Activated T-cell treated with anti-CD3 and anti-CD28 coated beads for 4 hours (primary cell): ENCODE measurements around the gene SH2B2.
"Not testable (repeated sequence)": the region's sequence is repeated elsewhere in the genome, so short reads cannot be mapped to it uniquely, and the experiment has no call there.

Experiments
- DNase-seq: peaks from one replicate; pipeline ENCODE4 v3.0.0-alpha.2; 2020

Gene SH2B2

DNA sequence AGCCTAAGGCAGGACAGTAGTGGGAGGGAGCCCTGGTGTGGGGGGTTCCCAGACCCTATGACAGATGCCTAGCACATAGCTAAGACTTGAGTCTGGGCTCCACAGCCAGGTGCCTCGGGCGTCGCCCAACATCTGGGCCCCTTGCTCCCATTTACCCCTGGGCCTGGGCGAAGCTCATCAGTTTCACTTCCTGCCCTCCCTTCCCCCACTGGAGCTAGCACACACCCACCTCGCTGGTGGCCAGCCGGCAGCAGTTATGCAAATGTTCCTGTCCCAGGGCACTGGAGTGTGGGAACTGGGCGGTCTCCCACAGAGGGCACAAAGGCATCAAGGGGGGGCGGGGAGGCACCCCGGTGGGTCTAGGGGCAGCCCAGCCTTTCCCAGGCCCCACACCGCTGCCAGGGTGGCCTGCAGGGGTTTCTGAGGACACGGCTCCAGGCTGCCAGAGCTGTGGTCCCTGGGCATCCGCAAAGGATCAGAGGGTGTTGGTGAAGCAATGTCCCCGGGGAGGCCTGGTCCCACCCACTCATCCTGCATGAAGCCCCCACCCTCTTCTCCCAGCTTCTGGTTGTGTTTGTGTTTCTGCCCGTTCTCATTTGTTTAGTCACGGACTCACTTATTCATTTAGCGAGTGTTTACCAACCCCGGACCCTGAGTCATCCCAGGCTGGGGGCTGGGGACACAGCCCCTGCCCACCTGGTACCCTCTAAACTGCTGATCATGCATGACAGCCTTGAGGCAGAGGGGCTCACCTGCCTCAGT lies 20.4 kb downstream of the SH2B2 start:
- DNase-seq, result no peak

DNA sequence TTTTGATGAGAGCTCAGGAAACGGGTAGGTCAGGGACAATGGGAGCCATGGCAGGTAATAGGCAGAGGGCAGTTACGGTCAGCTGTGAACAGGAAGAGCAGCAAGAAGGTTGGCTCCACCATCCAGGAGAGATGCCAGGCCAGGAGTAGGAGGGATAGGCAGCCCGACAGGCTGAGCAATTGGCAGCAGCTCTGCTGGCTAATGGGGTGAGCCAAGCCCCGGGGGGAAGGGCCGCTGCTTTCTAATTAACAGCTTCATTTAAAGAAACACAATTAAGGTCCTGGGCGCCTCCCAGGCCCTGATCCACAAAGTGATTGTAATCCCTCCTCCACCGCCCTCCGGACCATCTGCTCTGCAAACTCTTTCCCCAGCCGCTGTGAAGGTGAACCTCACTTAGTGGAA lies 23.7 kb downstream of the SH2B2 start:
- DNase-seq, result no peak

DNA sequence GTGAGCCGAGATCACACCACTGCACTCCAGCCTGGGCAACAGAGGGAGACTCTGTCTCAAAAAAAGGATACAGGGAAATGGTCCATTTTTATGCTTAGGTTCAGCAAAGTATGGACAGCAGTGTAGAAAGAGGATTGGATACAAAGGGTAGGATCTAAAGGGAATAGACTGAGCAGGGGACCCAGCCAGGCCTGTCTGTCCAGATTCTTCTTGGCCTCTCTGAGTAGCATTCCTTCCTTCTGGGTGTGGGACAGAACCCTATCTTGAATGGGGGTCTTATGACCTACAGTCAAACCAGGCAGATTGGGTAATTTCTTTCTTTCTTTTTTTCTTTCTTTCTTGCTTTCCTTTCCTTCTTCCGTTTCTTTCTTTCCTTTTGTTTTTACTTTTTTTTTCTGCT lies 25.6 kb downstream of the SH2B2 start:
- no peak for DNase-seq

DNA sequence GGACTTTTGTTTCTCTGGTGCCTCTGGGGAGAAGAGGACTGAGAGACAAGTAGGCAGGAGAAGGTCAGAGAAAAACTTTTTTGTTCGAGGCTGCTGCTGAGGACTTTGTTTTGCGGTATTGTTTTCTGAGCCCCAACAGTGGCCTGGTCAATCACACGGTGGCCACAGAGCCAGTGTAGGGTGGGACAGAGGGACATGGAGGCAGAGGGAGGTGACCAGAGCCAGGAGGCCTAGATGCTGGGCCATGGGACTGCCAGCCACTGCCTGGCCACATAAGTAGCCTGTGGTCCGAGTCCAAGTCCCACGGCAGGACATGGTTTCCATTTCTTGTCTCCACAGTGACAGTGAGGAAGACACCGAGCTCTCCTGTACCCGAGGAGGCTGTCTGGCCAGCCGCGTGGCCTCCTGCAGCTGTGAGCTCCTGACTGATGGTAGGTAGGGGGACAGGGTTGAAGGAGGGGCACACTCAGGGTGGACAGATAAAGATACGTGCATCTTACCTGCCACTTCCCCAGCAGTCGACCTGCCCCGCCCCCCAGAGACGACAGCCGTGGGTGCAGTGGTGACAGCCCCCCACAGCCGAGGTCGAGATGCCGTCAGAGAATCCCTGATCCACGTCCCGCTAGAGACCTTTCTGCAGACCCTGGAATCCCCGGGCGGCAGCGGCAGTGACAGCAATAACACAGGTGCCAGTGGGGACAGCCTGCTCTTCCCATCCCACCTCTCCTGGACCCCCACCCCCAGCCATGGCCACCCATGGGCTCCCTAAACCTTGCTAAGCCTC lies 27.5 kb downstream of the SH2B2 start:
- no peak for DNase-seq

DNA sequence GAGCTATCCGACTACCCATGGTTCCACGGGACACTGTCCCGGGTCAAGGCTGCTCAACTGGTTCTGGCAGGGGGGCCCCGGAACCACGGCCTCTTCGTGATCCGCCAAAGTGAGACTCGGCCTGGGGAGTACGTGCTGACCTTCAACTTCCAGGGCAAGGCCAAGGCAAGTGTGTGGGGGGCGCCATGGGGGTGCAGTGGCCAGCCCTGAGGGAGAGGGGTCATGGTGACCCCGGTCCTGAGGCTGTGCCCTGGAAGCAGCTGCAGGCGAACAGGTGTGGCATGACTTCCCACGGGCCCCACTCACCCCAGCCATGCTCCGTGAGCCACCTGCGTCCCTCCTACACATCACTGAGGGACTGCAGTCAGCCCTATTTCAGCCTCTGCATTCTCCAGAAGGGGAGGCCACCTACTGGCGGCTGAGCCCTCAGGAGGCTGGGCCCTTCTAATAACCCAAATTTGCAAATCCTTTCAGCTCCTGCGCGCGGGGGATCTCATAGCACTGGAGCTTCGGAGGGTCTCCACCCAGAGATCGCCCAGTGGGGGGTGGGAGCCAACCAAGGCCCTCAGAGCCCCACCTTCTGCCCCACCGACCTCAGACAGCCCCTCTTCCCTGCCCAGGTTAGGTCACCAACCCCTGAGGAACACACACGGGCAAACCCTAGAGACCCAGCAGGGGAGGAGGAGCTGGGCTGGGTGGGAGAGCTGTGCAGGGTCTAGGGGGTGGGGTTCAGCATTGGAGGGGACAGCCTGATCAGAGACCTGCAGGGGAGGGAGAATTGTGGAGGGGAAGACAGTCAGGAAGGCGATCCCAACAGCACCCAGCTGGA lies 30.8 kb downstream of the SH2B2 start:
- no peak for DNase-seq

DNA sequence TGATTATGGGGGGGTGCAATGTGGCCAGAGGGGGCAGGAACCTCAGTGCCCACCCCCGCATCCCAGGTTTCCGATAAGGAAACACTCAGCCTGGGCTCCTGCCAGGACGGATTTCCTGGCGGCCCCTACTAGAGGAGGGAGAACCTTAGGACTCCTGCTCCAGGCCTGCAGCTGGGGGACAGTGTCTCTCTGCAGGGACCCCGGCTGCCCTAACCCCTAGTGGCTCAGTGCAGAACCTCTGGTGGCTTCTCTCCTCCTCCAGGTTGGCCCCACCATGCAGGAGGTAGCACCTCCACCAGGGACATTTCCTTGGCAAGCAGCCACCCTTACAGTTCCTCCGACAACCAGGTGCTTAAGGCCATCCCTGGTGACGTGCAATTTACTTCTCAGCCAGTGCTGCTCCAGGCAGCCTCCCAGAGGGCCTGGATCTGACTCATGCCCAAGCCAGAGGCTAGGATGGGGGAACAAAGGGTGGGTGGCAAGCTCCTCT lies 31.9 kb downstream of the SH2B2 start:
- DNase-seq, result no peak

DNA sequence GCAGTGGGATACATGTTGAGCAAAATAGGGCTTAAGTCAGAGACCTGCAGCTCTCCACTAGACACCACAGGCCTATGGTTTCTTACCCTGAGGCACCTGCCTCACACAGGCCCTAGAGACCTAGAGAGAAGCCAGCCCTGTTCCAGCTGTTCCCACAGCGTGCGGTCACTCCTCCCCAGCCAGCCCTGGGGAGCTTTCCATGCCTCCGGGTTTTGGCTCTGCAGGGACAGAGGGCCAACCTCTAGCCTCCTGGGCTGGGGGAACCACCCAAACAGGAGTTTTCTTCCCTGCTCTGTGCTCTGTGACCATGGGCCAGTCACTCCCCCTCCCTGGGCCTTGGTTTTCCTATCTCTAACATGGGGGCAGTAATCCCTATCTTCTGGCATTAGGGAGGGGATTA lies 33.0 kb downstream of the SH2B2 start:
- DNase-seq, result no peak

DNA sequence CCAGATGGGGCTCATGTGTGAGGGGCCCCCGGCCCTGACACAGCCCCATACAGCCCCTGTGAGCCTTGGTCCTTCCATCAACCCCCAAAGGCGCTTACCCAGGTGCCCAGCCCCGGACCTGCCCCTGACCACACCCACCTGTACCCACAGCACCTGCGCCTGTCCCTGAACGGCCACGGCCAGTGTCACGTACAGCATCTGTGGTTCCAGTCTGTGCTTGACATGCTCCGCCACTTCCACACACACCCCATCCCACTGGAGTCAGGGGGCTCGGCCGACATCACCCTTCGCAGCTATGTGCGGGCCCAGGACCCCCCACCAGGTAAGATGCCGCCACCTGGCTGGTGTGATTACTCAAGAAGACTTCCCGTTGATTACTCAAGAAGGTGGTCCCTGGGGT lies 33.5 kb downstream of the SH2B2 start:
- no peak for DNase-seq

DNA sequence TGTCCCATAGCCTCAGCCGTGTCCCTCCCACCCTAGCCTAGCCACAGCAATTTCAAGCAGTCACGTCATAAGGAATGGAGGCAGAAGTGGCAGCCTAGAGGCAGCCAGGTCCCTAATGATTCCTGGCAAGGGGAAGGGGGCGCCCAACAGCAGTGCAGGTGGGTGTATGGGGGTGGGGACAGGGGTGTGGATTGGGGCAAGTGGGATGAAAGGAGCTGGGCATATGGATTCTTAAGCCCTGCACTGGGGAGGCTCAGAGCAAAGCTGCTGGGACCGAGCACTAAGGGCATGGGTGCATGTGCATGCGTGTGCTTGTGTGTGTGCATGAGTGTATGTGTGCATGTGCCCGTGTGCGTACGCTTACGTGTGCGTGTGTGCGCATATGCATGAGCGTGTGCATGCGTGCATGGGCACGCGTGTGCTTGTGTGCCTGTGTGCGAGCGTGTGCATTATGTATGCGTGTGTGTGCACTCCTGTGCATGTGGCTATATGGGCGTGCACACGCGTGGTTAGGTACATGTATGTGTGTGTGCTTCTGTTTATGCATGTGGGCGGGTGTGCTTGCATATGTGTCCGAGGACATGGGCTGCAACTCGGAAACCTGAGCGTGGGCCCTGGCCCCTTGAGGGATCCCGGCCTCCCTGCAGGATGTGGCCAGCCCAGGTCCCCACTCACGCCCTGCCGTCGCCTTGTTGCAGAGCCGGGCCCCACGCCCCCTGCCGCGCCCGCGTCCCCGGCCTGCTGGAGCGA lies 34.1 kb downstream of the SH2B2 start:
- no peak for DNase-seq

DNA sequence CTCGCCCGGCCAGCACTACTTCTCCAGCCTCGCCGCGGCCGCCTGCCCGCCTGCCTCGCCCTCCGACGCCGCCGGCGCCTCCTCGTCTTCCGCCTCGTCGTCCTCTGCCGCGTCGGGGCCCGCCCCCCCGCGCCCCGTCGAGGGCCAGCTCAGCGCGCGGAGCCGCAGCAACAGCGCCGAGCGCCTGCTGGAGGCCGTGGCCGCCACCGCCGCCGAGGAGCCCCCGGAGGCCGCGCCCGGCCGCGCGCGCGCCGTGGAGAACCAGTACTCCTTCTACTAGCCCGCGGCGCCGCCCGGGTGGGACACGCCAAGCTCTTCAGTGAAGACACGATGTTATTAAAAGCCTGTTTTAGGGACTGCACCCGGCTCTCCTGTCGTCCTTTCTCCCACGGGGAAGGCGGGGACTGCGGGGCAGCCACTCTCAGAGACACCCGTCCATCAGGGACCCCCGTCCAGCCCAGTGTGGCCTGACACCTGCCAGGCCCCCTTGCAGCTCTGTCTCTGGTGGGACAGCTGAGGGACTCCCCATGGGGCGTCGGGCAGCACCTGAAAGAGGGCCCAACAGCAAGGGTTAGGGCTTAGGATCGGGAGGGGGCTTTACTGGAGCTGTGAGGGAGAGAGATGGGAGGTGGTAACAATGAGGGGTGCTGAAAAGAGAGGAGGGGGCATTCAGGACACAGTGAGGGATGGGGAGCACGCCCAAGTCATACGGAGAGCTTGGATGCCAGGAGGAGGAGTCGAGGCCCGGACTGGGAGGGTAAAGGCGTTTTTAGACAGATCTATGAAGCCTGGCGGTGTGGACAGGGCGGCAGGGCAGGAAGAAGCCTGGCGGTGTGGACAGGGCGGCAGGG lies 34.9 kb downstream of the SH2B2 start:
- no peak for DNase-seq

DNA sequence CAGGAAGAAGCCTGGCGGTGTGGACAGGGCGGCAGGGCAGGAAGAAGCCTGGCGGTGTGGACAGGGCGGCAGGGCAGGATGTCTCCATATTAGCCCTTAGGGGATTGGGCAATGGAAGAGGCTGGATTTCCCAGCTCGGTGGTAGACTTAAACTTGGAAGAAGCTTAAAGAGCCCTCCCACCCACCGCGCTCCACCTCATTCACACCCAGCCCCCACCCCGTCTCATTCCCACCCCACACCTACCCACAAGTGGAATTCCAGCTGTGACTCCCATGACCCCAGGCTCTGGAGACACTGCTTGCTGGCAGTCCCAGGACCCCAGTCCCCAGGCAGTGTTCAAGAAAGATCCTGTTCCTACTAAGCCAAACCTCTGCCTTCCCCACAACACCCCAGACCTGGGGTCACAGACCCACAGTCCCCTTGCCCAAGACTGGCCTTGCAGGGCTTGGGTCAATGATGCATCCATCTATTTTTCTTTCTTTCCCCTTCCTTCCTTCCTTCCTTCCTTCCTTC lies 35.6 kb downstream of the SH2B2 start:
- no peak for DNase-seq

DNA sequence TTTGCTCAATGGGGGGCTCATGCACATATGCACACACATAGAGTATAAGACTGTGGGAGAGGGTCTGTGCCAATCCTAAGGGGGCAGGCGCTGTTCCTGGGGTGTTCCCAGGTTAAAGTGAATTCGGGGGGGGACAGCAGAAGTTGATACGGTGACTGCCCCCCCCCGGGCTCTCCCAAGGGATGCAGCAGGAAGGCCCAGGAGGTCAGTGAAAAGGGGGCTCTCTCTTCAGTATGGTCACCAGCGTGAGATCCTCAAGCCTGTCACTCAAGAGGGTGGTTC lies 37.2 kb downstream of the SH2B2 start:
- DNase-seq, result no peak

DNA sequence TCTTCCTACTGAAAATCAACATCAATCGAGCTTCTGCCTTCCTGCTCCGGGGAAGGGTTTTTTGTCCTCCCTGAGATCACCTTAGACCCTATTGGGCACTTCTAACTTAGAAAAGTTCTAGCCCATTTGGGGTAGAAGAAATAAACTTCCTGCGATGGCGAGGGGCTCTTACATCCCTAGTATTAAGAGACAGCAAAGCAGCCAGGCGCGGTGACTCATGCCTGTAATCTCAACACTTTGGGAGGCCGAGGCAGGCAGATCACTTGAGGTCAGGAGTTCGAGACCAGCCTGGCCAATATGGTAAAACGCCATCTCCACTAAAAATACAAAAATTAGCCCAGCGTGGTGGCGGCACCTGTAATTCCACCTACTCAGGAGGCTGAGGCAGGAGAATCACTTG lies 38.4 kb downstream of the SH2B2 start:
- DNase-seq, result not testable (repeated sequence)

DNA sequence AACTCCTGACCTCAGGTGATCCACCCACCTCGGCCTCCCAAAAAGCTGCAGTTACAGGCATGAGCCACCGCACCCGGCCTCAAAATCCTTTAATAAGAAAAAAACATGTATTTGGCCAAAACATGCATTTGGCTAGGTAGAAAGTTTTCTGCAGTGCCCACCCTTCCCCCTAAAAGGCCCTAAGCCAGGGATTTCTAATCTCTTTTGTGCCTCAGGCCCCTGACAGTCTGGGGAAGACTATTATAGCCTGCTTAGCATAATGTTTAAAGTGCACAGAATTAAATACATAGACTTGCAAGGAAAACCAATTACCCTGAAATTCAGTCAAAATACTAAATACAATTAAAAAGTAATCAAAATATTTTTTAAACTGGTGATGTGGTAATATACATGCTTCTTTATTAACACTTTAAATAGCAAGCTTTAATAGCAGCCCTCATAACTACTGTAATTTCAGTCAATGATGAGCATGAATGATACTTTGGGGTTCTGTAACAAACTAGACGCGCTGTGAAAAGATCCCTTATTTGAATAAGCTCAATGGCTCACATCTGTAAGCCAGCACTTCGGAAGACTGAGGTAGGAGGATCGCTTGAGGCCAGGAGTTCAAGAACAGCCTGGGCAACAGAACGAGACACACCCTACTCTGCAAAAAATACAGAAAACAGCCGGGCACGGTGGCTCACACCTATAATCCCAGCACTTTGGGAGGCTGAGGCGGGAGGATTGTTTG lies 39.7 kb downstream of the SH2B2 start:
- no peak for DNase-seq

DNA sequence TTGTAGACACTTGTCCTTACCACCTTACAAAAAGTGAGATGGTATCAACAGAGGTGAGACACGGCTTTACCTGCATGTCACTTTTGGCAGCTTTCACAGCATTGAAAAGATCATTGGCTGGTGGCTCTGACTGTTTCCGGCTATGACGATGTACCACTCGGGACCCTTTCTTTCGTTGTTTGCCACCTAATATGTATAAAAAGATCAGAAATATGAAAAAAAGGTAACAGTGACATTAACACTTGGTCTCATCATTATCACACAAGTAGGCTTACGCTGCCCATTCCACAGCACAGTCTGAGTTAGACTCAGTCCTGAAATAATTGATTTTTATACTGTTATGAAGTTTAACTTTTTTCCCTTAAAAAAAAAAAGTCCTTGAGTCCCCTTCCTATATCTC lies 40.5 kb downstream of the SH2B2 start:
- DNase-seq, result not testable (repeated sequence)

DNA sequence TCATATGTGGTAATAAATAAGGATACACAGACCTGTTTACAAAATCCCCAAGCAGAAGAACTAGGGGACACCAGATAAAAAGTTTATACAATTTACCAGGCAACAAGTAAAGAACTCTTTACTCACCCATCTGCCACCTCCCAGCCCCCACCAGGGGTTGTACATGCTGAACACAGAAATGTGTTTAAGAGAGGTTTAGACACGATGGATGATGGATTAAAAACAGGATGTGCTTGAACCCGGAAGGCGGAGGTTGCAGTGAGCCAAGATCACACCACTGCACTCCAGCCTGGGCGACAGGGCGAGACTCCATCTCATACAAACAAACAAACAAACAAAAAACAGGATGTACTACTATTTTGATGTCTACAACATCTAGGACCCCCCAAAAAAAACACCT lies 42.2 kb downstream of the SH2B2 start:
- not testable (repeated sequence) for DNase-seq

DNA sequence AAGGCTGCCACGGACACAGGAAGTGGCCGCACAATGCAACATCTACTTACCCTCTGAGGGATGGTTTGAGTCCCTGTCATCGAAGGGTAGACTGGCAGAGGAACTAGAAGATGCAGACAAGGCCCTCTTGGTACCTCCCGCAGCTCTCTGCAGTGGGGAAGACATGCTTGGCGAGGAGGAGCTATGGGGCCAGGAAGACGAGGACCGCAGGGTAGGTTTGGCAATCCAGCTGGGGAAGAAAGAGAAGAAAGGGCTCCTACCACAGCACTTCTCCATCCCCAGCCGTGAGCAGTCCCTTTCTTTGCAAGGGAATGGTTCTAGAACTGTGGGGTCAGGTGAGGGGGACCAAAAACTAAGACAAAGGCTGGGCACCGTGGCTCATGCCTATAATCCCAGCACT lies 42.7 kb downstream of the SH2B2 start:
- DNase-seq, result not testable (repeated sequence)

DNA sequence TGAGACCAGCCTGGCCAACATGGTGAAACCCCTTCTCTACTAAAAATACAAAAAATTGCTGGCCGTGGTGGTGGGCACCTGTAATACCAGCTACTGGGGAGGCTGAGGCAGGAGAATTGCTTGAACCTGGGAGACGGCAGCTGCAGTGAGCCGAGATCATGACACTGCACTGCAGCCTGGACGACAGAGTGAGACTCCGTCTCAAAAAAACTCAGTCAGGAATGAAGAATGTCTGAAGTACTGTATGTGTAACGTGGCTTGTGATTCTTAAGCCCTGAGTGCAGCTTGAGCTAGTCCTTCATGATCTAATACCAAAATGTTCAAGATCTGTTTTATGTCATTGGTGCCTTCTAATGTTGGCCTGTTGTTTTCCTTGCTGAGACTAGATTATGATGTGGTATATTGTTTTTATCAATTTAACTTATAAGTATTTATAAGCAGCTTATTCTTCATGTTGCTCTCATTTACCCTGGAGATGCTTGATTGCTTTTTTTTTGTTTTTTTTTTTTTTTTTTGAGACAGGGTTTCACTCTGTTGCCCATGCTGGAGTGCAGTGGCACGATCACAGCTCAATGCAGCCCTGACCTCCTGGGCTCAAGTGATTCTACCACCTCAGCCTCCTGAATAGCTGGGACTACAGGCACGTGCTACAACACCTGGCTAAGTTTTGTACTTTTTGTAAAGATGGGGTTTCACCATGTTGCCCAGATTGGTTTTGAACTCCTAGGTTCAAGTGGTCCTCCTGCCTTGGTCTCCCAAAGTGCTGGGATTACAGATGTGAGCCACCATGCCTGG lies 44.2 kb downstream of the SH2B2 start:
- not testable (repeated sequence) for DNase-seq

DNA sequence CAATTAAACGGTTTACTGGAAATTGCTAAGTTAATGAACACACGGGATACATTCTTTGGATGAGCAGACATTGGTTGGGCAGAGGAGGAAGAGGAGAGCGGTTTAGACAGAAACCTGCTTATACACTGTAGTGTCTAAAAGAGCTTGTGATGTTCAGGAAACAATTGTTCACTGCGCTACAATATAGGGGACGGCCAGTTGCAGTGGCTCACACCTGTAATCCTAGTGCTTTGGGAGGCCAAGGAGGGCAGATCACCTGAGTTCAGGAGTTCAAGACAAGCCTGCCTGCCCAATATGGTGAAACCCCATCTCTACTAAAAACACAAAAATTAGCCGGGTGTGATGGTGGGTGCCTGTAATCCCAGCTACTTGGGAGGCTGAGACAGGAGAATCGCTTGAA lies 48.9 kb downstream of the SH2B2 start:
- DNase-seq, result not testable (repeated sequence)

DNA sequence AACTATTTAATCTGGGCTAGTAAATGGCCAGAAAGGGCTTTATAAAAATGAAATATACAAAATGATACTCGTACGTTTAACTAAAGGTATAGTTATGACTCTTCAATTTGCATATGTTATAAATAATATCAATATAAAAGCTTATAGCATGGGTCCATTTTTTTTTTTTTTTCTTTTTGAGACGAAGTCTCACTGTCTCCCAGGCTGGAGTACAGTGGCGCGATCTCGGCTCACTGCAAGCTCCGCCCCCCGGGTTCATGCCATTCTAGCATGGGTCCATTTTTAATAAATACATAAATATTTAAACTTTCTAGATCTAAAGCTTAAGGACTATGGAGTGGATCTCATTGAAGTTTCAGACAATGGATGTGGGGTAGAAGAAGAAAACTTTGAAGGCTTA lies 50.3 kb downstream of the SH2B2 start:
- DNase-seq, result not testable (repeated sequence)
